Stomach smooth muscle (tissue), 2 donors: Measurements from ENCODE around the gene B4GALT3.

Experiments
- H3K27ac ChIP-seq: one replicate; pipeline ENCODE4 v1.7.0; 2013; ENCODE audit warnings: mild to moderate bottlenecking, low read length, inconsistent platforms
- H3K27me3 ChIP-seq, 2 donors: one replicate each; pipeline ENCODE4 v1.7.0; 2013; ENCODE audit warnings: low read length in 2 of 2; ENCODE audit not compliant: insufficient read depth in 2 of 2, control insufficient read depth in 1 of 2
- H3K36me3 ChIP-seq, 2 donors: one replicate each; pipeline ENCODE4 v1.7.0; 2013; ENCODE audit warnings: low read length in 2 of 2; ENCODE audit not compliant: control insufficient read depth in 2 of 2, insufficient read depth in 2 of 2
- H3K4me1 ChIP-seq: one replicate; pipeline ENCODE4 v1.7.0; 2013; ENCODE audit warnings: low read length; ENCODE audit not compliant: control insufficient read depth, insufficient read depth
- H3K4me3 ChIP-seq, 2 donors: one replicate each; pipeline ENCODE4 v1.7.0; 2013; ENCODE audit warnings: low read length in 2 of 2
- H3K9ac ChIP-seq, 2 donors: one replicate each; pipeline ENCODE4 v1.7.0; 2013; ENCODE audit warnings: low read length in 2 of 2, mild to moderate bottlenecking in 1 of 2
- H3K9me3 ChIP-seq, 2 donors: one replicate each; pipeline ENCODE4 v1.7.0; 2013; ENCODE audit warnings: low read length in 2 of 2; ENCODE audit not compliant: control insufficient read depth in 2 of 2
- donor health status: healthy.
- donor health status: Pancreatic carcinoma.

Gene B4GALT3

DNA sequence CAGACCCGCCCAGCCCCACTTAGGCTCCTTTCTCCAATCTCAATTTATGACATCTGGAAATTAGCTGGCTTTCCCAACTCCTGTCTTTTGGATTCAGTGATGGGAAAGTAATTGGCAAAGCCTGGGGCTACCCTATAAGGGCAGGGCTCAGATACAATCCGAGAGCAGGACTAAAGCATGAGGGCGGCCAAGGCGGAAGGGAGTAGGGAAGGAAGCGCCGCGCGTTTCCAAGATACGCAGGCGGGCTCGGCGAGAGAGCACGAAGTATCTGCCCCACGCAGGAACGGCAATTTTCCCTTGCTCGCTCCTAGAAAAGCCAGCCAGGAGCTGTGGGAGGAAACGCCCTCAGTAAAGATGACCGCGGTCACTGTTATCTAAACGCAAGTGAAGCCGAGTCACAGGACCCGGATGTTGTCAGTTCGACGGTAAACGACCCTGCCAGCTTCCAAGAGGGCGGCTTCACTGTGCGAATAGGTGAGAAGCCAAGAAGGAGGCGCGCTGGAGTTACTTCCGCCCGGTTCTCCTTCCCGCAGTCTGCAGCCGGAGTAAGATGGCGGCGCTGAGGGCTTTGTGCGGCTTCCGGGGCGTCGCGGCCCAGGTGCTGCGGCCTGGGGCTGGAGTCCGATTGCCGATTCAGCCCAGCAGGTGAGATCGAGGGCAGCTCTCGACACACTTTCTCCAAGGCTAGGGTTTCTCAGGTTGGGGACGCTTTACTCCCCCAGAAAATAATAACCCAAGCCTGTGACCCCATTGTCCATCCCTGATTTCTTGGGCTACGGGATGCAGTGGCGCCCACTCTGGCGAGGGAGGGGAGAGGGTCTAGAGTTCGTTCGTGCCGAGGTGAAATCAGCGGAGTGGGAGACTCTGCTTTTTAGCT is 24.8 kb upstream of the B4GALT3 start, which contains the start of gene NDUFS2:
Gene NDUFS2 (plus strand): TSS at position 532 of the 877 bp plus-strand sequence. CDS start 19 bp downstream, at position 551.
- Histone ChIP-seq H3K27ac (peak within 1 kb of the TSS; percentile 99), H3K4me3 (peak within 1 kb of the TSS; percentile 99), H3K36me3 (peaks cover 4 to 14% of the 10 kb centered on the region in 2 donors), H3K9me3 (no peaks in the 10 kb centered on the region), H3K4me1 (peaks cover 59% of the 10 kb centered on the region), H3K9ac (peak within 1 kb of the TSS; percentile 96 to 98), H3K27me3 (no peaks in the 10 kb centered on the region)

GRCh38 chr1:161200992-161201835 is 23.9 kb upstream of the B4GALT3 start:
- H3K27ac ChIP-seq = peak overlapping the region; percentile 99
- no peaks in the 10 kb centered on the region for H3K27me3 ChIP-seq
- H3K36me3 ChIP-seq = peaks cover 0 to 6% of the 10 kb centered on the region in 2 donors
- H3K9me3 ChIP-seq = no peaks in the 10 kb centered on the region
- peak overlapping the region; percentile 57 to 99 for H3K4me3 ChIP-seq
- peaks cover 66% of the 10 kb centered on the region for H3K4me1 ChIP-seq
- H3K9ac ChIP-seq = peak overlapping the region; percentile 96 to 98

GRCh38 chr1:161200421-161200991 is 23.2 kb upstream of the B4GALT3 start:
- Histone ChIP-seq H3K4me1 (peaks cover 69% of the 10 kb centered on the region), H3K36me3 (peaks cover 0 to 7% of the 10 kb centered on the region in 2 donors), H3K27ac (peak overlapping the region; percentile 99), H3K4me3 (peak overlapping the region in 1 of 2 donors; percentile 99), H3K9me3 (no peaks in the 10 kb centered on the region), H3K27me3 (no peaks in the 10 kb centered on the region), H3K9ac (peak overlapping the region; percentile 96 to 98)

- H3K27ac ChIP-seq = peak overlapping the region; percentile 99
- peaks cover 69% of the 10 kb centered on the region for H3K4me1 ChIP-seq
- peak overlapping the region in 1 of 2 donors; percentile 80 for H3K9ac ChIP-seq
- H3K36me3 ChIP-seq = peaks cover 0 to 13% of the 10 kb centered on the region in 2 donors
- H3K4me3 ChIP-seq = peak overlapping the region in 1 of 2 donors; percentile 34
- no peaks in the 10 kb centered on the region for H3K27me3 ChIP-seq
- H3K9me3 ChIP-seq = no peaks in the 10 kb centered on the region
These were observed 22.3 kb upstream of the B4GALT3 start for GRCh38 chr1:161199506-161200139.

DNA sequence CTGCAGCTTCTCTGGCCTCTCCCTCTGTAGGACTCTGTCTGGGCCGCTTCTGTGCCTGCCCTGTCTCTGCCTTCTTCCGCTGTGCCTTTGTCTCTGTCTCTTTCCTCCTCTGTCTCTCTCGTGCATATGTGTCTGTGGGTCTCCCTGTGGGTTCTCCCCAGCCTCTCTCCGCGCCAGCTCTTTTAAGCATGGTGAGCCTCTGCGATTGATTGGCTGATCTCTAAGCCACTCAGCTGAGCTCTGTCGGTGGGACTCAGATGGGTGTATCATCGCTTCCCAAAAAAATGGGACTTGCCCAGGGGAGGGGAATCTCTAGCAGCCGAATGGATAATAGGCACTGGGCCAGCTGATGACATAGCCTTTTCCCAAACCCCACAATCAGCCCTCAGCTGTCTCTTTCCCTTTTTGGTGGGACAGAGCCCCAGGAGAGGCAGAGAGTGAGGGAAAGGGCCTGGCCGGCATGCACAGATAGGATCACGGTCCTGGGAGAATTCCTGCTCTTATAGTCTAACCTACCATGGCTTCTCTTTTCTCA is 21.7 kb upstream of the B4GALT3 start, which contains the start of gene ADAMTS4:
Gene ADAMTS4 (minus strand): TSS at position 158 of the 535 bp plus-strand sequence. CDS start 427 bp downstream, outside the sequence.
- Histone ChIP-seq H3K36me3 (peaks cover 0 to 12% of the 10 kb centered on the region in 2 donors), H3K27ac (peak within 1 kb of the TSS; percentile 99), H3K9ac (peak within 1 kb of the TSS in 1 of 2 donors; percentile 80), H3K4me3 (peak within 1 kb of the TSS; percentile 66 to 68), H3K4me1 (peaks cover 69% of the 10 kb centered on the region), H3K9me3 (no peaks in the 10 kb centered on the region), H3K27me3 (no peaks in the 10 kb centered on the region)

DNA sequence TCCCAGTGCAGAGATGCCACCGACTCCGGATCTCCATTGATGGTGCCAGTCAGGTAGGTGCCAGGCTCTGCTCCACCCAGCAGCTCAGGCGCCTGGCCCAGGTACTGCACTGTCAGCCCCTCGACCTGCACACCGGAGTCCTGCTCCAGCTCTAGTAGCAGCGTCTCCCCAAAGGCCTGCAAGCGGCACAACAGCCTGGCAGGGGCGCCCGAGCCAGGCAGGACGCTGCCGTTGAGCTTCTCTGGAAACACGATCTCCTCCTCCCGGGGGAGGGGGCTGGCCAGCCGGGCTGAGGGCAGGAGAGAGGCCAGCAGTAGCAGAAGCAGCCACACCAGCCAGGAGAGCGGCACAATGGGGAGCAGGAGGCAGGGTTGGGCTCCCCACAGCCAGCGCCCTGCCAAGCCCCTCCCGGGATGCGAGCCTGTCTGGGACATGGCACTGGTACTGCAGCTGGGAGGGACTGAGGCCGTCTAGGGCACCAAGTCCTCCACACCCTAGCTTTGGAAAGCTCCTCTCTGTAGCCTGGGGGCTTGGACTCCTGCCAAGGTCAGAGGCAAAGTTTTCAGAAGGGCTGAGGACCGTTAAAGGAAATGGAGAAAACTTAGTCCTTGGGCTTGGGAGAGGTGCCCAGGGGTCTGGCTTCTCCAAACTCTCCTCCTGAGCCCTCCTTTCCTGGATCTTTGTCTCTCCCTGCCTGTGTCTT is 21.0 kb upstream of the B4GALT3 start:
- no peaks in the 10 kb centered on the region for H3K9me3 ChIP-seq
- H3K27me3 ChIP-seq = no peaks in the 10 kb centered on the region
- H3K27ac ChIP-seq = peak overlapping the region; percentile 99
- peak overlapping the region; percentile 66 to 68 for H3K4me3 ChIP-seq
- peaks cover 0 to 12% of the 10 kb centered on the region in 2 donors for H3K36me3 ChIP-seq
- H3K4me1 ChIP-seq = peaks cover 65% of the 10 kb centered on the region
- peak overlapping the region in 1 of 2 donors; percentile 80 for H3K9ac ChIP-seq

- H3K27me3 ChIP-seq = no peaks in the 10 kb centered on the region
- peaks cover 0 to 12% of the 10 kb centered on the region in 2 donors for H3K36me3 ChIP-seq
- H3K9ac ChIP-seq = peak overlapping the region; percentile 55 to 80
- H3K4me3 ChIP-seq = peak overlapping the region; percentile 66 to 68
- H3K4me1 ChIP-seq = peaks cover 65% of the 10 kb centered on the region
- no peaks in the 10 kb centered on the region for H3K9me3 ChIP-seq
- peak overlapping the region; percentile 99 for H3K27ac ChIP-seq
These were observed 20.4 kb upstream of the B4GALT3 start for GRCh38 chr1:161197560-161198193.

GRCh38 chr1:161196521-161197451 is 19.5 kb upstream of the B4GALT3 start:
- no peaks in the 10 kb centered on the region for H3K27me3 ChIP-seq
- peak overlapping the region; percentile 99 for H3K27ac ChIP-seq
- peak overlapping the region; percentile 51 to 80 for H3K9ac ChIP-seq
- no peaks in the 10 kb centered on the region for H3K9me3 ChIP-seq
- H3K36me3 ChIP-seq = peaks cover 0 to 15% of the 10 kb centered on the region in 2 donors
- H3K4me3 ChIP-seq = peak overlapping the region; percentile 66 to 68
- H3K4me1 ChIP-seq = peaks cover 67% of the 10 kb centered on the region
